ENCODE measurements around the gene THUMPD2.

Gene THUMPD2

GRCh38 chr2:39715095-39715494 is 64.0 kb downstream of the THUMPD2 start:
- DNase-seq: no peak

GRCh38 chr2:39712953-39713352 is 66.1 kb downstream of the THUMPD2 start:
- DNase-seq: no peak

- DNase-seq: no peak
Measured at GRCh38 chr2:39710807-39711206, 68.3 kb downstream of the THUMPD2 start.

GRCh38 chr2:39708003-39708402 is 71.1 kb downstream of the THUMPD2 start:
- no peak for DNase-seq

GRCh38 chr2:39706945-39707344 is 72.1 kb downstream of the THUMPD2 start:
- no peak for DNase-seq

- DNase-seq: no peak
Measured at GRCh38 chr2:39706312-39706711, 72.7 kb downstream of the THUMPD2 start.

- DNase-seq: no peak
Measured at GRCh38 chr2:39705638-39706037, 73.4 kb downstream of the THUMPD2 start.

- DNase-seq: no peak
Measured at GRCh38 chr2:39704540-39704939, 74.5 kb downstream of the THUMPD2 start.

- DNase-seq: no peak
Measured at GRCh38 chr2:39703181-39703872, 75.7 kb downstream of the THUMPD2 start.

- DNase-seq: no peak
Measured at GRCh38 chr2:39701137-39701536, 77.9 kb downstream of the THUMPD2 start.

- no peak for DNase-seq
Measured at GRCh38 chr2:39697454-39697853, 81.6 kb downstream of the THUMPD2 start.

GRCh38 chr2:39696838-39697237 is 82.2 kb downstream of the THUMPD2 start:
- DNase-seq: peak; percentile 34

- peak; percentile 57 for DNase-seq
Measured at GRCh38 chr2:39696101-39696553, 82.9 kb downstream of the THUMPD2 start.

- no peak for DNase-seq
Measured at GRCh38 chr2:39693245-39693644, 85.8 kb downstream of the THUMPD2 start.

- DNase-seq: no peak
Measured at GRCh38 chr2:39689876-39690275, 89.2 kb downstream of the THUMPD2 start.

GRCh38 chr2:39689272-39689841 is 89.7 kb downstream of the THUMPD2 start:
- no peak for DNase-seq

- no peak for DNase-seq
Measured at GRCh38 chr2:39688181-39688580, 90.9 kb downstream of the THUMPD2 start.

- no peak for DNase-seq
Measured at GRCh38 chr2:39686456-39686855, 92.6 kb downstream of the THUMPD2 start.
